HK-2 (cell line): ENCODE results near the gene AGO1.

Experiments used
- DNase-seq: peaks from one replicate; pipeline ENCODE4 v3.0.0-alpha.2; 2018; ENCODE audit not compliant: unreplicated experiment

Gene AGO1

DNA sequence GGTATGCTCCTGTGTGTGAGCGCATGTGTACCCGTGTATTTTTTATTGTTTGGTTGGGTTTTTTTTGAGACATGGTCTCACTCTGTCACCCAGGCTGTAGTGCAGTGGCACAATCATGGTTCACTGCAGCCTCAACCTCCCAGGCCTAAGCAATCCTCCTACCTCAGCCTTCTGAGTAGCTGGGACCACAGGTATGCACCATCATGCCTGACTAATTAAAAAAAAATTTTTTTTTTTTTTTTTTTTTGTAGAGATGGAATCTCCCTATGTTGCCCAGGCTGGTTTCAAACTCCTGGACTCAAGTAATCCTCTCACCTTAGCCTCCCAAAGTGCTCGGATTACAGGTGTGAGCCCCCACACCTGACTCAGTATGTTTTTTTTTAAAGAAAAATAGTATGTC, 89.6 kb downstream of the AGO1 start:
- DNase-seq = peak; percentile 8

DNA sequence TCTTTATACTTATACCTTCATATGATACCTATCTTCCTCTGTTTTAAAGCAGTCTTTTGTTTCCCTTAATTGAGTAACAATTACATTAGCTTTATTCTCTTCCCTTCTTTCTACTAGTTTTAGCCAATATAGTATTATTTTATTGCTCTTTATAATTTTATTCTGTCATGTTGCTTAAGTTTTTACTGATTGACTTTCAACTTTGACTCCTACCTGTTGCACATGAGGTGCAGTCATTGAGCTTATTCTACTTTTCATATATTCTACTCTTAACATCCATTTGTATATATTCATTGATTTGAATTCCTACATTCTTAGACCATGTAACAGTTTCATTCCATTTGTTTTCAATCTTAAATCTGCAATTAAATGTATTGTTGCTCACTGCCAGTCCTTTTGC, 97.1 kb downstream of the AGO1 start:
- no peak for DNase-seq
